K562 (cell line): ENCODE results near the gene CTDSP2. TPM values are rescaled to one million over a fixed set of nuclear protein-coding genes. Genes with fewer than 3 reads are reported as not detected.

Experiments
- CREB1 ChIP-seq, 2 experiments: sonication (generic) in 1 of 2; formaldehyde crosslinking in 1 of 2; IDR thresholded peaks; 2 replicates each; pipeline versions ENCODE4 v1.6.1 to v1.8.0; 2012 to 2022; ENCODE audit warnings: inconsistent platforms in 1 of 2, mild to moderate bottlenecking in 1 of 2, missing genetic modification reagents in 1 of 2, moderate library complexity in 1 of 2
- CREM ChIP-seq: IDR thresholded peaks from 2 replicates; pipeline ENCODE4 v1.6.1; 2014; ENCODE audit warnings: antibody characterized with exemption, low read depth
- EGR1 ChIP-seq: fragments of 450-650 bp; conservative IDR thresholded peaks from 2 replicates; pipeline ENCODE4 v1.6.1; 2017; ENCODE audit warnings: mild to moderate bottlenecking
- EP300 ChIP-seq: IDR thresholded peaks from 2 replicates; pipeline ENCODE4 v1.6.1; 2012; ENCODE audit warnings: low read length, improper control_type of control experiment
- HMGN3 ChIP-seq: IDR thresholded peaks from 2 replicates; pipeline ENCODE4 v1.6.1; 2011; ENCODE audit warnings: borderline replicate concordance, low read depth, mild to moderate bottlenecking, mixed read lengths, low read length; ENCODE audit not compliant: insufficient read length; ENCODE audit errors: extremely low read depth
- HNRNPL ChIP-seq: fragments of 200-400 bp; formaldehyde crosslinking; IDR thresholded peaks from 2 replicates; pipeline ENCODE4 v1.6.1; 2017; ENCODE audit warnings: low read depth, mild to moderate bottlenecking, low read length
- KLF1 ChIP-seq: fragments of 450-650 bp; IDR thresholded peaks from 2 replicates; pipeline ENCODE4 v1.6.1; 2016; ENCODE audit warnings: missing genetic modification characterization, missing compliant biosample characterization
- NCOA1 ChIP-seq: fragments of 450-650 bp; IDR thresholded peaks from 2 replicates; pipeline ENCODE4 v1.6.1; 2016; ENCODE audit warnings: low read depth
- NFE2 ChIP-seq: IDR thresholded peaks from 2 replicates; pipeline ENCODE4 v1.6.1; 2014; ENCODE audit warnings: antibody characterized with exemption, low read depth
- NUFIP1 ChIP-seq: fragments of 450-650 bp; IDR thresholded peaks from 2 replicates; pipeline ENCODE4 v1.6.1; 2018; ENCODE audit not compliant: partially characterized antibody
- PTTG1 ChIP-seq: fragments of 450-650 bp; IDR thresholded peaks from 2 replicates; pipeline ENCODE4 v1.6.1; 2016; ENCODE audit warnings: low read depth, mild to moderate bottlenecking, missing genetic modification characterization, missing compliant biosample characterization
- RB1 ChIP-seq: fragments of 450-650 bp; IDR thresholded peaks from 2 replicates; pipeline ENCODE4 v1.6.1; 2017; ENCODE audit warnings: low read depth, mild to moderate bottlenecking
- RREB1 ChIP-seq: fragments of 250-450 bp; sonication (Bioruptor Pico); IDR thresholded peaks from 2 replicates; pipeline ENCODE4 v1.4.0; 2020
- SAP30 ChIP-seq: fragments of 200-600 bp; sonication (generic); IDR thresholded peaks from 2 replicates; pipeline ENCODE4 v1.6.1; 2012; ENCODE audit warnings: borderline replicate concordance, low read depth, mild to moderate bottlenecking, moderate library complexity, low read length, control low read depth, inconsistent platforms; ENCODE audit not compliant: insufficient read depth, poor library complexity, severe bottlenecking
- SMAD1 ChIP-seq: fragments of 150-350 bp; IDR thresholded peaks from 2 replicates; pipeline ENCODE4 v1.6.1; 2014; ENCODE audit warnings: low read length, low read depth; ENCODE audit not compliant: partially characterized antibody
- TEAD1 ChIP-seq, 2 experiments: fragments of 450-650 bp in 1 of 2; sonication (generic) in 1 of 2; formaldehyde crosslinking; IDR thresholded peaks; 2 replicates each; pipeline versions ENCODE4 v1.4.0 to v1.8.0; 2020 to 2022; ENCODE audit warnings: mild to moderate bottlenecking in 2 of 2, missing genetic modification reagents in 1 of 2
- TRIM28 ChIP-seq: fragments of 450-650 bp; IDR thresholded peaks from 2 replicates; pipeline ENCODE4 v1.6.1; 2017
- U2AF1 ChIP-seq: fragments of 200-400 bp; formaldehyde crosslinking; optimal IDR thresholded peaks from 2 replicates; pipeline ENCODE3; 2017; ENCODE audit warnings: mild to moderate bottlenecking, low read depth, low read length, moderate library complexity
- ZFP1 ChIP-seq: fragments of 450-650 bp; formaldehyde crosslinking; IDR thresholded peaks from 2 replicates; pipeline ENCODE4 v1.4.0; 2020; ENCODE audit warnings: mild to moderate bottlenecking, mixed read lengths
- ZNF436 ChIP-seq: fragments of 250-450, 450-650 bp; sonication (Bioruptor Pico); formaldehyde crosslinking; IDR thresholded peaks from 2 replicates; pipeline ENCODE4 v1.7.0; 2020; ENCODE audit warnings: mild to moderate bottlenecking
- ZNF699 ChIP-seq: fragments of 250-450 bp; sonication (Bioruptor Pico); IDR thresholded peaks from 2 replicates; pipeline ENCODE4 v1.8.0; 2021; ENCODE audit warnings: mild to moderate bottlenecking, moderate library complexity; ENCODE audit not compliant: insufficient replicate concordance
- ZNF740 ChIP-seq, 3 experiments: fragments of 200-800 bp in 1 of 3; sonication (Bioruptor generic) in 1 of 3; sonication (generic) in 1 of 3; formaldehyde crosslinking in 1 of 3; IDR thresholded peaks; 2 replicates each; pipeline versions ENCODE4 v1.6.1 to v1.8.0; 2016 to 2022; ENCODE audit warnings: mild to moderate bottlenecking in 2 of 3, missing compliant biosample characterization in 2 of 3, missing genetic modification characterization in 2 of 3, missing genetic modification reagents in 1 of 3
- polyA plus RNA-seq, 8 experiments: library from polyadenylated mRNA; depleted of rRNA in 4 of 8; stranded (reverse) in 5 of 8; unstranded in 3 of 8; fragments of >200 nt; fragmentation: Nextera tagmentation in 2 of 8; fragmentation: Illumina TruSeq in 1 of 8; extraction: Ambion mirVana in 2 of 8; extraction: Trizol in 1 of 8; gene quantifications; 2 replicates each; pipeline versions ENCODE4 v1.2.1 to v1.2.3, GENCODE V29; 2011 to 2014; ENCODE audit warnings: inconsistent platforms in 1 of 8, missing spikeins in 1 of 8
- total RNA-seq, 7 experiments: library from RNA; depleted of rRNA in 6 of 7; stranded (reverse); fragments of >200 nt in 6 of 7; fragmentation: Illumina TruSeq in 2 of 7; extraction: Trizol in 2 of 7; gene quantifications; 2 replicates each; pipeline versions ENCODE4 v1.2.1 to v1.2.3, GENCODE V29; 2011 to 2021; ENCODE audit warnings: low replicate concordance in 1 of 7

Gene CTDSP2
- total and polyA plus RNA-seq, 9 of the 15 experiments (the other 6 are each of a cell fraction or from before 2014, with no cell fraction given) = 20.4 to 108 (median 47.7) TPM

DNA sequence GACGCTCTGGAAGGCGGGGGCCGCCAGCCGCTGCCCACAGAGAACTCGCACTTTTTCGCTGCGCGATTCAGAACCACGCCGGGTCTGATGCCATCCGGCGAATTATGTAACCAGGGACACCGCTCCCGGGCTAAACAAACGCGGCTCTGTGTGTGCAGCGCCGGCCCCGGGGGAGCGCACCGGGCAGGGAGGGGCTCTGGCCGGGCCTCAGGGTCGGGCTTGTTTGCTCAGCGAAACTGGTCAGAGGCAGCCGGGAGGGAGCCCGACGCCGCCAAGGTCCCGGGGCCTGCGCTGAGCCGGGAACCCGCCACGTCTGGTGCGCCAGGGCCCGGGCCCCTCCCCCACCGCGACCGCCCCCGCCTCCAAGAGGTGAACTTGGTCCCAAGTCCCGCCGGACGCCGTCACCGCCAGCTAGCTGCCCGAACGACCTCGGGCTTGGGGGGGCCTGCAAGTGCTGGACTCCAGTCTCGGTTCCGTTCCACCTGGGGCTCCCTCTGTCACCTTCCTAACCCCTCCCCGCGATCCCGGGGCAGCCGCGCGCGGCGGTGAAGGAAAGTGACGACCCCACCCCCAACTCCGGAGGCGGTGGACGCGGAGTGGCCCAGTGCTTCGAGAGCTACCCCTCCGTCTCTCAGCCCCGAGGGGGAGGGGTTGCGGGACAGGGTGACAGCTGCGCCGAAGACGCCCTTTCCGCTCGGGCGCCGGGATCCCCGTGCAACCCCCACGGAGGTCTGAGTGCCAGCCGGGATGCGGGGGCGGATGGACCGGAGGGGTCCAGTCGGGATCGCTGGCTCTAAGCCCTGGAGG lies 848 bp downstream of the CTDSP2 start (continued):
- TF ChIP-seq KLF1 (tag) = no peak
- no peak for TF ChIP-seq PTTG1
- TF ChIP-seq EGR1 = peak; percentile 89
- no peak for TF ChIP-seq SMAD1
- TF ChIP-seq ZNF436 (CRISPR knock-in tag) = no peak
- peak; percentile 60 for TF ChIP-seq RB1
- peak; percentile 90 for TF ChIP-seq ZNF740 (CRISPR knock-in tag; IDR thresholded peaks at IDR 0.05)
- TF ChIP-seq ZNF740 (tag; IDR thresholded peaks at IDR 0.05) = no peak
- peak; percentile 18 for TF ChIP-seq HMGN3
- 0 out of 2 replicates have a peak, but pooled peaks have one; percentile 21 for TF ChIP-seq NCOA1
- TF ChIP-seq RREB1 (CRISPR knock-in tag) = no peak
- no peak for TF ChIP-seq TRIM28
- TF ChIP-seq U2AF1 = peak; percentile 37
- no peak for TF ChIP-seq ZNF699 (CRISPR knock-in tag)
- no peak for TF ChIP-seq NFE2
- no peak for TF ChIP-seq SAP30
- 0 out of 2 replicates have a peak, but pooled peaks have one; percentile 20 for TF ChIP-seq CREB1 (IDR thresholded peaks at IDR 0.05)
- TF ChIP-seq CREB1 (CRISPR knock-in tag; IDR thresholded peaks at IDR 0.05) = no peak
- TF ChIP-seq HNRNPL = 0 out of 2 replicates have a peak, but pooled peaks have one; percentile 29
- no peak for TF ChIP-seq EP300
- no peak for TF ChIP-seq NUFIP1
- TF ChIP-seq ZFP1 = no peak
- 0 out of 4 replicates have a peak, but pooled peaks of 1 of the 2 experiments have one; percentile 58 for TF ChIP-seq TEAD1 (CRISPR knock-in tag; IDR thresholded peaks at IDR 0.05)
- TF ChIP-seq CREM = peak; percentile 22
